ENCODE measurements around the gene CTF1. TPM values are rescaled to one million over a fixed set of nuclear protein-coding genes. Genes with fewer than 3 reads are reported as not detected.

CTF1 gene
- total RNA-seq, 1 donor = 3.3 TPM

- H3K4me3 ChIP-seq (ENCODE audit: insufficient read depth, low read length) = no peak overlapping the region
- DNase-seq (ENCODE audit: insufficient read length, low spot score, missing footprints) = peak; percentile 97
- H3K4me1 ChIP-seq (ENCODE audit: insufficient read depth, low read length) = peaks cover 5% of the 10 kb centered on the region
- TF ChIP-seq CTCF (IDR thresholded peaks at IDR 0.05; ENCODE audit: extremely low read depth, low read depth, low read length) = peak; percentile 84
- H3K4me2 ChIP-seq (ENCODE audit: insufficient read depth, low read length) = no peak overlapping the region
- peaks cover 17% of the 10 kb centered on the region for H3K79me2 ChIP-seq (ENCODE audit: insufficient read depth, low read length)
- H3K27ac ChIP-seq (ENCODE audit: low read depth, low read length) = peak overlapping the region; percentile 0
- H3K27me3 ChIP-seq (ENCODE audit: insufficient read depth, low read length) = no peaks in the 10 kb centered on the region
- no peaks in the 10 kb centered on the region for H3K9me3 ChIP-seq (ENCODE audit: low read depth, low read length)
- peaks cover 14% of the 10 kb centered on the region for H4K20me1 ChIP-seq (ENCODE audit: insufficient read depth, low read length)
- peaks cover 27% of the 10 kb centered on the region for H3K36me3 ChIP-seq (ENCODE audit: insufficient read depth, low read length)
- H2AFZ ChIP-seq (ENCODE audit: low read length) = no peak overlapping the region
These were observed 45.4 kb downstream of the CTF1 start for GRCh38 chr16:30941600-30942425.

- Histone ChIP-seq H3K27me3 (ENCODE audit: insufficient read depth, low read length) (no peaks in the 10 kb centered on the region), H3K9me3 (ENCODE audit: low read depth, low read length) (no peaks in the 10 kb centered on the region), H3K27ac (ENCODE audit: low read depth, low read length) (no peak overlapping the region), H3K4me2 (ENCODE audit: insufficient read depth, low read length) (no peak overlapping the region), H3K4me1 (ENCODE audit: insufficient read depth, low read length) (peaks cover 5% of the 10 kb centered on the region), H2AFZ (ENCODE audit: low read length) (no peak overlapping the region), H3K79me2 (ENCODE audit: insufficient read depth, low read length) (peaks cover 13% of the 10 kb centered on the region), H3K4me3 (ENCODE audit: insufficient read depth, low read length) (no peak overlapping the region), H3K36me3 (ENCODE audit: insufficient read depth, low read length) (peaks cover 27% of the 10 kb centered on the region), H4K20me1 (ENCODE audit: insufficient read depth, low read length) (peaks cover 8% of the 10 kb centered on the region)
- no peak for TF ChIP-seq CTCF (IDR thresholded peaks at IDR 0.05; ENCODE audit: extremely low read depth, low read depth, low read length)
- peak; percentile 53 for DNase-seq (ENCODE audit: insufficient read length, low spot score, missing footprints)
These were observed 46.0 kb downstream of the CTF1 start for GRCh38 chr16:30942426-30942806.

GRCh38 chr16:30944352-30944751, 47.9 kb downstream of the CTF1 start:
- TF ChIP-seq CTCF (IDR thresholded peaks at IDR 0.05; ENCODE audit: extremely low read depth, low read depth, low read length) = no peak
- Histone ChIP-seq H3K4me1 (ENCODE audit: insufficient read depth, low read length) (peaks cover 5% of the 10 kb centered on the region), H3K79me2 (ENCODE audit: insufficient read depth, low read length) (peaks cover 14% of the 10 kb centered on the region), H3K36me3 (ENCODE audit: insufficient read depth, low read length) (peaks cover 27% of the 10 kb centered on the region), H3K27me3 (ENCODE audit: insufficient read depth, low read length) (no peaks in the 10 kb centered on the region), H3K27ac (ENCODE audit: low read depth, low read length) (no peak overlapping the region), H2AFZ (ENCODE audit: low read length) (no peak overlapping the region), H4K20me1 (ENCODE audit: insufficient read depth, low read length) (peaks cover 6% of the 10 kb centered on the region), H3K4me2 (ENCODE audit: insufficient read depth, low read length) (no peak overlapping the region), H3K9me3 (ENCODE audit: low read depth, low read length) (no peaks in the 10 kb centered on the region), H3K4me3 (ENCODE audit: insufficient read depth, low read length) (no peak overlapping the region)
- peak; percentile 11 for DNase-seq (ENCODE audit: insufficient read length, low spot score, missing footprints)

- Histone ChIP-seq H3K4me3 (ENCODE audit: insufficient read depth, low read length) (no peak overlapping the region), H2AFZ (ENCODE audit: low read length) (no peak overlapping the region), H3K27ac (ENCODE audit: low read depth, low read length) (no peak overlapping the region), H3K36me3 (ENCODE audit: insufficient read depth, low read length) (peaks cover 27% of the 10 kb centered on the region), H3K79me2 (ENCODE audit: insufficient read depth, low read length) (peaks cover 11% of the 10 kb centered on the region), H3K4me1 (ENCODE audit: insufficient read depth, low read length) (peaks cover 22% of the 10 kb centered on the region), H3K9me3 (ENCODE audit: low read depth, low read length) (no peaks in the 10 kb centered on the region), H4K20me1 (ENCODE audit: insufficient read depth, low read length) (peaks cover 14% of the 10 kb centered on the region), H3K4me2 (ENCODE audit: insufficient read depth, low read length) (no peak overlapping the region), H3K27me3 (ENCODE audit: insufficient read depth, low read length) (no peaks in the 10 kb centered on the region)
- DNase-seq (ENCODE audit: insufficient read length, low spot score, missing footprints) = peak; percentile 50
- no peak for TF ChIP-seq CTCF (IDR thresholded peaks at IDR 0.05; ENCODE audit: extremely low read depth, low read depth, low read length)
These were observed 50.5 kb downstream of the CTF1 start for GRCh38 chr16:30946671-30947540.
